PC-3 (cell line): ENCODE measurements around the gene CEP70. TPM values are rescaled to one million over a fixed set of nuclear protein-coding genes. Genes with fewer than 3 reads are reported as not detected.
A peak's percentile ranks its signal among the peaks of the same experiment; 100 is the strongest.

Experiments
- ATAC-seq: fragments of 200-7000 bp; cut with Tn5 transposase; 2 replicates; pipeline ENCODE4 v1.9.1; 2020; ENCODE audit warnings: mild to moderate bottlenecking, moderate library complexity
- BruUV-seq: library from RNA; stranded (reverse); fragments of 400-500 nt; replicated peaks from 2 replicates; lab custom pipeline; 2021; lab: Mats Ljungman, UMichigan
- CTCF ChIA-PET: fragments of 300-600 bp; sonication (Branson Sonifier 250); formaldehyde crosslinking; loops from one replicate; lab custom pipeline; 2022; ENCODE audit warnings: antibody characterized with exemption; lab: Charles Lee
- POLR2A ChIA-PET: fragments of 300-600 bp; sonication (Branson Sonifier 250); formaldehyde crosslinking; loops from one replicate; lab custom pipeline; 2022; ENCODE audit warnings: antibody characterized with exemption; ENCODE audit not compliant: unreplicated experiment; lab: Charles Lee
- DNase-seq: peaks from one replicate; pipeline ENCODE4 v3.0.0-alpha.2; 2015
- H2AFZ ChIP-seq: fragments of 300-600 bp; sonication (generic); 2 replicates; pipeline ENCODE4 v1.6.0; 2016; ENCODE audit warnings: antibody characterized with exemption, low read length
- H3F3A ChIP-seq: fragments of 300-600 bp; sonication (generic); one replicate; pipeline ENCODE4 v1.6.0; 2017; ENCODE audit warnings: antibody characterized with exemption, low read length, control low read depth, mild to moderate bottlenecking; ENCODE audit not compliant: unreplicated experiment
- H3K27ac ChIP-seq: fragments of 300-600 bp; sonication (generic); 2 replicates; pipeline ENCODE4 v1.5.1; 2016; ENCODE audit warnings: mild to moderate bottlenecking, low read length
- H3K27me3 ChIP-seq: fragments of 300-600 bp; sonication (generic); 2 replicates; pipeline ENCODE4 v1.6.1; 2016; ENCODE audit warnings: low read length, mixed read lengths
- H3K36me3 ChIP-seq: fragments of 300-600 bp; sonication (generic); 2 replicates; pipeline ENCODE4 v1.6.1; 2016; ENCODE audit warnings: low read depth, mixed run types, low read length, mixed read lengths
- H3K4me1 ChIP-seq: fragments of 300-600 bp; sonication (generic); 2 replicates; pipeline ENCODE4 v1.5.1; 2016; ENCODE audit warnings: low read length; ENCODE audit not compliant: insufficient read depth
- H3K4me2 ChIP-seq: fragments of 300-600 bp; sonication (generic); 2 replicates; pipeline ENCODE4 v1.6.0; 2016; ENCODE audit warnings: low read length
- H3K4me3 ChIP-seq: fragments of 300-600 bp; sonication (generic); 2 replicates; pipeline ENCODE4 v1.5.1; 2016; ENCODE audit warnings: mild to moderate bottlenecking, low read length, mixed read lengths
- H3K79me2 ChIP-seq: fragments of 300-600 bp; sonication (generic); 2 replicates; pipeline ENCODE4 v1.6.1; 2017; ENCODE audit warnings: low read length, mixed read lengths
- H3K9ac ChIP-seq: fragments of 300-600 bp; sonication (generic); 2 replicates; pipeline ENCODE4 v1.6.0; 2016; ENCODE audit warnings: mild to moderate bottlenecking, low read length
- H3K9me2 ChIP-seq: fragments of 300-600 bp; sonication (generic); replicated peaks from 2 replicates; pipeline ENCODE4 v1.6.1; 2016; ENCODE audit warnings: mixed run types, low read length, mixed read lengths
- H3K9me3 ChIP-seq: fragments of 300-600 bp; sonication (generic); 2 replicates; pipeline ENCODE4 v1.6.1; 2016; ENCODE audit warnings: low read length, mixed read lengths
- H4K20me1 ChIP-seq: fragments of 300-600 bp; sonication (generic); 2 replicates; pipeline ENCODE4 v1.6.1; 2016; ENCODE audit warnings: low read length, mixed read lengths
- CTCF ChIP-seq: fragments of 300-600 bp; sonication (generic); conservative IDR thresholded peaks from 2 replicates; pipeline ENCODE4 v1.5.1; 2017; ENCODE audit warnings: antibody characterized with exemption, low read depth, mild to moderate bottlenecking, low read length
- EZH2 ChIP-seq: fragments of 300-600 bp; sonication (generic); IDR thresholded peaks from one replicate; pipeline ENCODE4 v1.6.1; 2017; ENCODE audit warnings: antibody characterized with exemption, mild to moderate bottlenecking, low read length; ENCODE audit not compliant: unreplicated experiment
- EZH2phosphoT487 ChIP-seq: fragments of 300-600 bp; sonication (generic); IDR thresholded peaks from 2 replicates; pipeline ENCODE4 v1.6.1; 2018; ENCODE audit warnings: mild to moderate bottlenecking, antibody characterized with exemption, low read length, borderline replicate concordance
- intact Hi-C: fragments of 100-400 bp; cut with micrococcal nuclease; formaldehyde crosslinking; loops from 2 replicates; pipeline ENCODE4 v1.9.0; 2023
- total RNA-seq: library from RNA; depleted of rRNA; stranded (reverse); fragments of >200 nt; gene quantifications from 2 replicates; pipeline ENCODE4 v1.2.3, GENCODE V29; 2014

CEP70 gene
- total RNA-seq, 1 experiment from 2014 or later, result 16.7 TPM

DNA sequence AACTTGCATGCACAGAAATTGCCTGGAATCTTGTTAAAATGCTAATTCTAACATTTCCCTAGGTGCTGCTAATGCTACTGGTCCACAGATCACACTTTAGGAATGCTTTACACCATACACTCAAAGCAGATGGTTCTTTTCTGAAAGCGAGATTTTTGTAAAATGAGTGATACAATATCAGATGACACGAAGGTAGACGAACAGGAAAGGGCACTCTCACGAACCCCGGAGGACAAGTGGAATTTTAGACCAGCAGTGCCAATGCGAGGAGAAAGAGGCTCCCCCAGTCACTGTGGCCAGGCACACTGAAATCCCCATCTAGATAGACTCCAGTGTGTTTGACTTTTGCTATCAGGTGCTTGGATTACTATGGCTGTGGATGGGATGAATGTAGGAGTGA, 35.5 kb upstream of the CEP70 start:
- H4K20me1 ChIP-seq, result no peaks in the 10 kb centered on the region
- no peak overlapping the region for H3K9ac ChIP-seq
- no peak for TF ChIP-seq CTCF
- TF ChIP-seq EZH2, result no peak
- TF ChIP-seq EZH2phosphoT487, result no peak
- no peaks in the 10 kb centered on the region for H3K9me3 ChIP-seq
- H3K36me3 ChIP-seq, result no peaks in the 10 kb centered on the region
- BruUV-seq, result no TSS peak
- H3K27me3 ChIP-seq, result no peaks in the 10 kb centered on the region
- no peak overlapping the region for H3K4me2 ChIP-seq
- no peaks in the 10 kb centered on the region for H3K79me2 ChIP-seq
- ATAC-seq, result no peak
- ChIA-PET POLR2A (no interaction called here), CTCF (no interaction called here)
- no peak overlapping the region for H2AFZ ChIP-seq
- no peak overlapping the region for H3K4me3 ChIP-seq
- H3K27ac ChIP-seq, result no peak overlapping the region
- no peaks in the 10 kb centered on the region for H3K9me2 ChIP-seq
- peaks cover 15% of the 10 kb centered on the region for H3K4me1 ChIP-seq
- peak; percentile 42 for DNase-seq
- no peaks in the 10 kb centered on the region for H3F3A ChIP-seq
- intact Hi-C loops, result no loop called here

- CTCF ChIA-PET, result no interaction called here
- ATAC-seq, result peak; percentile 87
- POLR2A ChIA-PET, result interaction anchor here (0.5 kb wide), 1 partner anchor 199 kb away, joined by 4 read pairs; no protein-coding TSS in a partner anchor
Measured at GRCh38 chr3:138625707-138626365, 31.8 kb upstream of the CEP70 start.

More at GRCh38 chr3:138625707-138626365, 31.8 kb upstream of the CEP70 start:
- Histone ChIP-seq H3K36me3 (no peaks in the 10 kb centered on the region), H3K79me2 (no peaks in the 10 kb centered on the region), H3K27me3 (no peaks in the 10 kb centered on the region), H3K4me1 (peaks cover 15% of the 10 kb centered on the region), H3F3A (no peaks in the 10 kb centered on the region), H3K27ac (no peak overlapping the region), H3K9ac (no peak overlapping the region), H3K9me2 (no peaks in the 10 kb centered on the region), H4K20me1 (no peaks in the 10 kb centered on the region), H3K4me3 (no peak overlapping the region), H3K4me2 (peak overlapping the region; percentile 43), H2AFZ (no peak overlapping the region), H3K9me3 (no peaks in the 10 kb centered on the region)
- intact Hi-C loops, result no loop called here
- no TSS peak for BruUV-seq
- peak; percentile 68 for DNase-seq
- TF ChIP-seq EZH2phosphoT487 (no peak), EZH2 (no peak), CTCF (no peak)
